Esophagus muscularis mucosa (tissue), 4 donors: ENCODE results near the gene MEIOB. TPM values are rescaled to one million over a fixed set of nuclear protein-coding genes. Genes with fewer than 3 reads are reported as not detected.

Experiments
- DNase-seq: peaks from one replicate; pipeline ENCODE4 v3.0.0-alpha.2; 2017; ENCODE audit errors: extremely low spot score
- H3K27ac ChIP-seq, 4 donors: fragments of 200-600 bp; sonication (generic); replicated peaks in 1 of 4; 1 replicate in 3 of 4; 2 replicates in 1 of 4; pipeline ENCODE4 v1.5.1; 2016 to 2019; ENCODE audit warnings: mild to moderate bottlenecking in 1 of 4
- H3K27me3 ChIP-seq, 4 donors: fragments of 200-600 bp; sonication (generic); one replicate each; pipeline versions ENCODE4 v1.5.1 to v1.6.0; 2016 to 2019
- H3K36me3 ChIP-seq, 4 donors: fragments of 200-600 bp; sonication (generic); one replicate each; pipeline ENCODE4 v1.5.1; 2016 to 2019
- H3K4me1 ChIP-seq, 4 donors: fragments of 200-600 bp; sonication (generic); one replicate each; pipeline ENCODE4 v1.5.1; 2016 to 2019
- H3K4me3 ChIP-seq, 4 donors: fragments of 200-600 bp; sonication (generic); 1 replicate in 2 of 4; 2 replicates in 2 of 4; pipeline ENCODE4 v1.5.1; 2016 to 2019; ENCODE audit warnings: mild to moderate bottlenecking in 4 of 4, moderate library complexity in 1 of 4
- H3K9me3 ChIP-seq, 4 donors: fragments of 200-600 bp; sonication (generic); 1 replicate in 3 of 4; 2 replicates in 1 of 4; pipeline ENCODE4 v1.5.1; 2016 to 2019
- EP300 ChIP-seq: sonication (generic); formaldehyde crosslinking; IDR thresholded peaks from one replicate; pipeline ENCODE4 v1.6.1; 2017; ENCODE audit warnings: antibody characterized with exemption
- POLR2A ChIP-seq: fragments of 450-650 bp; IDR thresholded peaks from one replicate; pipeline ENCODE4 v1.6.1; 2017; ENCODE audit warnings: antibody characterized with exemption, moderate library complexity, mild to moderate bottlenecking, low read depth
- POLR2AphosphoS5 ChIP-seq, 2 donors: sonication (generic); formaldehyde crosslinking; IDR thresholded peaks; one replicate each; pipeline ENCODE4 v1.6.1; 2017; ENCODE audit warnings: antibody characterized with exemption in 2 of 2
- WGBS: methylation state at CpG from one replicate; pipeline ENCODE4 v1.1.5; 2018; 5-methylcytosine and 5-hydroxymethylcytosine counted together
- intact Hi-C: fragments of 100-400 bp; cut with DNase I; formaldehyde crosslinking; loops from one replicate; pipeline ENCODE4 v1.15.1; 2023
- total RNA-seq, 4 donors: library from RNA; depleted of rRNA; stranded (reverse); fragments of >200 nt; gene quantifications; one replicate each; pipeline versions ENCODE4 v1.1.0 to v1.2.1, GENCODE V29; 2016
- TF ChIP-seq, protein P1 (sequence below), 3 experiments: fragments of 200-600 bp in 2 of 3; fragments of 450-650 bp in 1 of 3; sonication (generic) in 2 of 3; IDR thresholded peaks; one replicate each; pipeline ENCODE4 v1.5.1; 2017 to 2019; ENCODE audit warnings: antibody characterized with exemption in 3 of 3, mild to moderate bottlenecking in 2 of 3, moderate library complexity in 1 of 3

Gene MEIOB
- total RNA-seq, 4 donors from 2014 or later: not detected

DNA sequence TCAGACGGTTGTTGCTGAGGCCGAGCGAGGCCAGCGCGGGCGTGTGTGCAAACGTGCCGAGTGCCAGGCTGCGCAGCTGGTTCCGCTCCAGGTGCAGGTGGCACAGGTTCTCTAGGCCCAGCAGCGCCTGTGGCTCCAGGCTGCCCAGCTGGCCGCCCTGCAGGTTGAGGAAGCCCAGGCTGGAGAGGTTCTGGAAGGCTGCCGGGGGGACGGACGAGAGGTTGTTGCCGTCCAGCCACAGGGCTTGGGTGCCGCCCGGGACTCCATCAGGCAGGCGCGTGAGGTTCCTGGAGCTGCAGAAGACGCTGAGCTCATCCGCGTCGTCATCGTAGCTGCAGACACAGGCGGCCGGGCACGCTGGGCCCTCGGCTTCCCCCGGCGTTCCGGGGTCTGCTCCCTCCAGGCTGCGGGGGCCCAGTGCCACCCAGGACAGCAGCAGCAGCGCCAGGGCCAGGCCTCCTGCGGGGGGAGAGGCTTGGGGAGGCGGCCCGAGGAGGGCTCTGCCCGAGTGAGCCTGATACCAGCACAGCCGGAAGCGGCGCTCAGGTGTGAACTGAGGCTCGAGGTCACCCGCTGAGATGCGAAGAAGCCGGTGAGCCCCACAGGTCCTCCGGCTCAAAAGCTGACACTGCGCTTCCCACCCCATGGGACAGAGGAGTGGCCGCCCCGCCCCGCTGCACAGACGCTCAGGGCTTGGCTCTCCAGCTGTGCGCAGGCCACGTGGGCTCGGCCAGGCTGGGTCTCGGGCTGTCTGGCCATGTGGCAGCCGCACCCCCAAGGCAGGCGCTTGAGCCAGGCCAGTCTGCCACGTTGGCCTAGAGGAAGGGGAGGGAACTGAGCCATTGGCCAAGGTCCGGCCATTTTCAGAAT is 79.8 kb downstream of the MEIOB start:
- peaks cover 15 to 54% (median 50%) of the 10 kb centered on the region in 4 donors for H3K36me3 ChIP-seq
- intact Hi-C loops: no loop called here
- TF ChIP-seq POLR2A (no peak), EP300 (no peak)
- TF ChIP-seq, protein P1, sequence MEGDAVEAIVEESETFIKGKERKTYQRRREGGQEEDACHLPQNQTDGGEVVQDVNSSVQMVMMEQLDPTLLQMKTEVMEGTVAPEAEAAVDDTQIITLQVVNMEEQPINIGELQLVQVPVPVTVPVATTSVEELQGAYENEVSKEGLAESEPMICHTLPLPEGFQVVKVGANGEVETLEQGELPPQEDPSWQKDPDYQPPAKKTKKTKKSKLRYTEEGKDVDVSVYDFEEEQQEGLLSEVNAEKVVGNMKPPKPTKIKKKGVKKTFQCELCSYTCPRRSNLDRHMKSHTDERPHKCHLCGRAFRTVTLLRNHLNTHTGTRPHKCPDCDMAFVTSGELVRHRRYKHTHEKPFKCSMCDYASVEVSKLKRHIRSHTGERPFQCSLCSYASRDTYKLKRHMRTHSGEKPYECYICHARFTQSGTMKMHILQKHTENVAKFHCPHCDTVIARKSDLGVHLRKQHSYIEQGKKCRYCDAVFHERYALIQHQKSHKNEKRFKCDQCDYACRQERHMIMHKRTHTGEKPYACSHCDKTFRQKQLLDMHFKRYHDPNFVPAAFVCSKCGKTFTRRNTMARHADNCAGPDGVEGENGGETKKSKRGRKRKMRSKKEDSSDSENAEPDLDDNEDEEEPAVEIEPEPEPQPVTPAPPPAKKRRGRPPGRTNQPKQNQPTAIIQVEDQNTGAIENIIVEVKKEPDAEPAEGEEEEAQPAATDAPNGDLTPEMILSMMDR (IDR thresholded peaks at IDR 0.05): no peak
- WGBS: 69% methylated on average over 18 of the region's 59 CpGs
- H3K9me3 ChIP-seq: no peaks in the 10 kb centered on the region
- DNase-seq: no peak
- no peaks in the 10 kb centered on the region for H3K27me3 ChIP-seq
- no peak overlapping the region for H3K27ac ChIP-seq
- peaks cover 0 to 4% (median under 1%) of the 10 kb centered on the region in 4 donors for H3K4me1 ChIP-seq
- H3K4me3 ChIP-seq: no peak overlapping the region

DNA sequence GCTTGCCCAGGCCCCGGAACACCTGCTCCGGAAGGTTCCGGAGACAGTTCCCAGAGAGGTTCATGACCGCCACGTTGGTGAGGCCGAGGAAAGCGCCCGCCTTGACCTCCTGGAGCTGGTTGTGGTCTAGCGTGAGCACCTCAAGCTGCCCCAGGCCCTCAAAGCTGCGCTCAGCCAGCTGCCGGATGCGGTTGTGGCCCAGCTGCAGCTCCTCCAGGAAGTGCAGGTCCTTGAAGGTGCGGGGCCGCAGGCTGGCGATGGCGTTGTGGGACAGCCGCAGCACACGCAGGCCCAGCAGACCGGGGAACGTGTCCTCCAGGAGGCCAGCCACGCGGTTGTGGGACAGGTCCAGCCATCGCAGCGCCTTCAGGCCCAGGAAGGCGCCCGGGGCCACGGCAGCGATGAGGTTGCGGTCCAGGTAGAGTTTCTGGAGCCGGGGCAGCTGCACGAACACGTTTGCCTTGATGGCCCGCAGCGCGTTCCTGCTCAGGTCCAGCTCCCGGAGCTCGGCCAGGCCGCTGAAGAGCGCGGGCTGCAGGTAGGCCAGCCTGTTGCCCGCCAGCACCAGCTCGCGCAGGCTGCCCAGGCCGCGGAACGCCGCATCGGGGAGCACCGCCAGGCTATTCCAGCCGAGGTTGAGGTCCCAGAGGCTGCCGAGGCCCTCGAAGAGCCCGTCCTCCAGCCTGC is 80.6 kb downstream of the MEIOB start:
- Histone ChIP-seq H3K27me3 (no peaks in the 10 kb centered on the region), H3K4me3 (no peak overlapping the region), H3K27ac (no peak overlapping the region), H3K9me3 (no peaks in the 10 kb centered on the region), H3K4me1 (peaks cover 0 to 9% (median 2%) of the 10 kb centered on the region in 4 donors), H3K36me3 (peaks cover 15 to 61% (median 58%) of the 10 kb centered on the region in 4 donors)
- intact Hi-C loops: no loop called here
- TF ChIP-seq POLR2AphosphoS5 (IDR thresholded peaks at IDR 0.05): no peak
- no peak for TF ChIP-seq EP300
- TF ChIP-seq, protein P1 (IDR thresholded peaks at IDR 0.05): no peak
- no peak for TF ChIP-seq POLR2A
- WGBS: 91% methylated on average over 36 of the region's 53 CpGs
- no peak for DNase-seq

DNA sequence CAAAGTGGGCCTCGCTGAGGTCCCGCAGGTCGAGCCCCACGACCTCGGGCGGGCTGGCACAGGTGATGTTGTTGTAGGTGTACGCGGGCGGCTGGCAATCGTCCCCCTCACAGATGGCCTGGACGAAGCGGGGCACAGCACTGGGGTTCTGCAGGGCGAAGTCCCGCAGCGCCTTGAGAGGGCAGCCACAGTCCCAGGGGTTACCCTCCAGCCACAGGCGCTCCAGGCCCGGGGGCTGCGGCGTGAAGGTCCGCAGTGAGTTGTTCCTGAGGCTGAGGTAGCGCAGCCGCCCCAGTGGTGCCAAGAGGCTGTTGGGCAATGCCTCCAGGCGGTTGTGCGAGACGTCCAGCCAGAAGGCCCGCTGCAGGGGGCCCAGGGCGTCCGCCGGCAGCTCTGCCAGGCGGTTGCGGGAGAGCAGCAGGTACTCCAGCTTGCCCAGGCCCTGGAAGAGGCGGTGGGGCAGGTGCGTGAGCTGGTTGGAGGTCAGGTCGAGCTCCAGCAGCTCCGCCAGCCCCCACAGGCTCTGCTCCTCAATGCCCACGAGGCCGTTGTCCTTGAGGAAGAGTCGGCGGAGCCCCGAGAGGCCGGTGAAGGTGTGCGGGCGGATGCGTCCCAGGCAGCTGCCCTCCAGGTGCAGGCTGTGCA is 81.2 kb downstream of the MEIOB start:
- TF ChIP-seq, protein P1 (IDR thresholded peaks at IDR 0.05): no peak
- TF ChIP-seq EP300: no peak
- no peak for TF ChIP-seq POLR2AphosphoS5 (IDR thresholded peaks at IDR 0.05)
- no peak for TF ChIP-seq POLR2A
- DNase-seq: no peak
- Histone ChIP-seq H3K27me3 (no peaks in the 10 kb centered on the region), H3K4me1 (peaks cover 0 to 16% (median 4%) of the 10 kb centered on the region in 4 donors), H3K9me3 (no peaks in the 10 kb centered on the region), H3K4me3 (no peak overlapping the region), H3K27ac (no peak overlapping the region), H3K36me3 (peaks cover 15 to 68% (median 63%) of the 10 kb centered on the region in 4 donors)
- intact Hi-C loops: no loop called here
- 90% methylated on average over 20 of the region's 44 CpGs for WGBS

DNA sequence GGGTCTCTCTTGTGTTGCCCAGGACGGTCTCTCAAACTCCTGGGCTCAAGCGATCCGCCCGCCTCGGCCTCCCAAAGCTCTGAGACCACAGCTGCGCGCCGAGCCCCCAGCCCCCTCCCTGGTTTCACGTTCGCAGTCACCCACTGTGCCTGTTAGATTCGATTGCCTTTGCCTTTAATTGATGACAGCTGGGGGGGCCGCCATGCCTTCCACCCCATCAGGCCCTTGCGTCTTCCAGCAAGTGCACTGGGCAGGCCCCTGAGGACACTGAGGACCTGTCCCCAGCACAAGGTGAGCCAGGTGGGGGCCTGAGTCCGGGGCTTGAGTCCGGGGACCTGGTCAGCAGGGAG is 81.7 kb downstream of the MEIOB start:
- Histone ChIP-seq H3K4me3 (no peak overlapping the region), H3K4me1 (peaks cover 0 to 21% (median 8%) of the 10 kb centered on the region in 4 donors), H3K9me3 (no peaks in the 10 kb centered on the region), H3K27me3 (no peaks in the 10 kb centered on the region), H3K36me3 (peaks cover 15 to 73% (median 68%) of the 10 kb centered on the region in 4 donors), H3K27ac (no peak overlapping the region)
- intact Hi-C loops: no loop called here
- no peak for TF ChIP-seq EP300
- no peak for TF ChIP-seq POLR2AphosphoS5 (IDR thresholded peaks at IDR 0.05)
- TF ChIP-seq, protein P1 (IDR thresholded peaks at IDR 0.05): no peak
- no peak for TF ChIP-seq POLR2A
- no peak for DNase-seq
- 97% methylated on average over 12 of the region's 15 CpGs for WGBS
